Lung (tissue), 12 donors: ENCODE data around the gene MSI1. TPM values are rescaled to one million over a fixed set of nuclear protein-coding genes. Genes with fewer than 3 reads are reported as not detected.

Experiments
- ATAC-seq: fragments of 200-7000 bp; cut with Tn5 transposase; one replicate; pipeline ENCODE4 v1.9.1; 2020; ENCODE audit warnings: moderate number of reproducible peaks; ENCODE audit not compliant: insufficient read depth, low FRiP score
- DNase-seq, 3 donors: peaks; one replicate each; pipeline ENCODE4 v3.0.0-alpha.2; 2013 to 2017
- H3K27ac ChIP-seq, 2 donors: one replicate each; pipeline ENCODE4 v1.5.1; 2013; ENCODE audit warnings: mild to moderate bottlenecking in 2 of 2, moderate library complexity in 2 of 2, control low read depth in 1 of 2, inconsistent platforms in 1 of 2, low read depth in 1 of 2, low read length in 1 of 2
- H3K27me3 ChIP-seq, 3 donors: one replicate each; pipeline ENCODE4 v1.5.1; 2013; ENCODE audit warnings: low read length in 2 of 3; ENCODE audit not compliant: control insufficient read depth in 3 of 3, insufficient read depth in 3 of 3
- H3K36me3 ChIP-seq, 4 donors: one replicate each; pipeline ENCODE4 v1.5.1; 2013; ENCODE audit warnings: low read length in 4 of 4, mild to moderate bottlenecking in 1 of 4, moderate library complexity in 1 of 4; ENCODE audit not compliant: control insufficient read depth in 4 of 4, insufficient read depth in 4 of 4
- H3K4me1 ChIP-seq, 5 donors: one replicate each; pipeline ENCODE4 v1.5.1; 2013; ENCODE audit warnings: low read length in 5 of 5, mild to moderate bottlenecking in 2 of 5, moderate library complexity in 1 of 5; ENCODE audit not compliant: control insufficient read depth in 5 of 5, insufficient read depth in 5 of 5
- H3K4me3 ChIP-seq: one replicate; pipeline ENCODE4 v1.5.1; 2013; ENCODE audit warnings: mild to moderate bottlenecking, control low read depth, moderate library complexity
- H3K9ac ChIP-seq, 2 donors: one replicate each; pipeline ENCODE4 v1.5.1; 2013; ENCODE audit warnings: low read length in 2 of 2, control low read depth in 1 of 2; ENCODE audit not compliant: insufficient read depth in 1 of 2
- H3K9me3 ChIP-seq, 4 donors: one replicate each; pipeline ENCODE4 v1.5.1; 2013; ENCODE audit warnings: low read length in 3 of 4, mild to moderate bottlenecking in 1 of 4, moderate library complexity in 1 of 4; ENCODE audit not compliant: control insufficient read depth in 4 of 4, insufficient read depth in 3 of 4
- CTCF ChIP-seq: IDR thresholded peaks from 2 replicates; pipeline ENCODE4 v1.5.1; 2012; ENCODE audit warnings: mild to moderate bottlenecking; ENCODE audit errors: control extremely low read depth, extremely low read depth
- WGBS, 2 donors: extraction: QIAGEN DNeasy Blood & Tissue Kit; methylation state at CpG; one replicate each; pipeline ENCODE4 v1.1.7; 2013; 5-methylcytosine and 5-hydroxymethylcytosine counted together
- polyA plus RNA-seq, 2 donors: library from polyadenylated mRNA; stranded (reverse); fragments of 200-250 nt; gene quantifications; one replicate each; pipeline ENCODE4 v1.2.1, GENCODE V29; 2013
- total RNA-seq, 2 donors: library from RNA; depleted of rRNA in 1 of 2; stranded (reverse); fragments of >200 nt in 1 of 2; gene quantifications; one replicate each; pipeline ENCODE4 v1.2.1, GENCODE V29; 2014 to 2021
- donor health status: control.
- donor health status: control.
- donor health status: Bipolar disorder and iron deficiency.
- donor health status: healthy.
- donor health status: DM: yes; HTN: yes; CAD: no.

MSI1 gene
- total and polyA plus RNA-seq, 4 donors, result 0.18 to 3.5 (median 0.58) TPM

- no peak overlapping the region for H3K27ac ChIP-seq
- no peaks in the 10 kb centered on the region for H3K9me3 ChIP-seq
- H3K36me3 ChIP-seq, result peaks cover 0 to 7% (median 2%) of the 10 kb centered on the region in 4 donors
- no peak for DNase-seq
- TF ChIP-seq CTCF, result no peak
- H3K9ac ChIP-seq, result no peak overlapping the region
- H3K4me1 ChIP-seq, result peaks cover 3 to 24% (median 4%) of the 10 kb centered on the region in 5 donors
- no peak for ATAC-seq
- H3K4me3 ChIP-seq, result no peak overlapping the region
- H3K27me3 ChIP-seq, result no peaks in the 10 kb centered on the region
- 87 to 91% methylated on average over 9 of the region's 9 CpGs for WGBS, 2 donors
Observed at GRCh38 chr12:120363274-120363855, 5.6 kb downstream of the MSI1 start.

DNA sequence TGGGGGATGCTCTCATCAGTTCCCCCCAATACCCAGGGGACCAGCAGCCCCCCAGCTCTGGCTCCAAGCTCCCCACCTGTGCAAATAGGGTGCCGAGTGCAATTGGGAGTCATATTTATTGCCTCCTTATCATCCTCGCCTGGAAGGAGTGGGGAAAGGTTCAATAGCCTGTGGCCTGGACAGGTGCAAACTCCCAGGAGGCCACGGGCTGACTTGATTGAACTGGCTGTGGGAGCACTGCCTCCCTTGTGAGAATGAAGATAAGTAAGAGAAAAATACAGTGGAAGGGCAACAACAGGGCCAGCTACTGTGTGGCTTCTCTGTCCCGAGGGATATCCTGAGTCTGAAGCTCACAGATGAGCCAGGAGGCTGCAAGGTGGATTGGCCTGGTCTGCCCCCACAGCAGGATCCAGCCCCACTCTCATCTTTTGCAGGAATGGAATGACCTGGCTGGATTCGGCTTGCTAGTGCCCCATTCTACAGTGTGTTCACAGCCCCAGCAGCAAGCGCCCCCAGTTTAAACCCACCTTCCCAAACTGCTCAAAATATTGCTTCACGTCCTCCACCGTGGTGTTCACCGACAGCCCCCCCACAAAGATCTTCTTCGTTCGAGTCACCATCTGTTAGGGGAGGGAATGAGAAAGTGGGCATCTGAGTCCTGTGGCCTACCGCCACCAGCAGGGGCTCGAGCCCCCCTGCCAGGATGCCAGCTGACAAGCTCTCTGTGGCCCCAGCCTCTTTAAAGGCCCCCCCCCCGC lies 6.3 kb downstream of the MSI1 start:
- TF ChIP-seq CTCF, result no peak
- H3K9me3 ChIP-seq, result no peaks in the 10 kb centered on the region
- no peak for ATAC-seq
- H3K36me3 ChIP-seq, result peaks cover 0 to 13% (median 2%) of the 10 kb centered on the region in 4 donors
- H3K4me1 ChIP-seq, result peaks cover 3 to 22% (median 4%) of the 10 kb centered on the region in 5 donors
- peak overlapping the region; percentile 67 for H3K9ac ChIP-seq
- no peak overlapping the region for H3K27ac ChIP-seq
- DNase-seq, result no peak
- H3K27me3 ChIP-seq, result no peaks in the 10 kb centered on the region
- 89 to 90% methylated on average over 14 of the region's 14 CpGs for WGBS, 2 donors
- H3K4me3 ChIP-seq, result no peak overlapping the region

GRCh38 chr12:120361506-120362208 lies 7.3 kb downstream of the MSI1 start:
- Histone ChIP-seq H3K4me1 (peaks cover 0 to 17% (median 3%) of the 10 kb centered on the region in 5 donors), H3K9me3 (no peaks in the 10 kb centered on the region), H3K9ac (peak overlapping the region; percentile 67), H3K36me3 (peaks cover 0 to 14% (median 2%) of the 10 kb centered on the region in 4 donors), H3K4me3 (no peak overlapping the region), H3K27ac (no peak overlapping the region), H3K27me3 (no peaks in the 10 kb centered on the region)
- no peak for TF ChIP-seq CTCF
- DNase-seq (peak; percentile 93 to 95 (median 95)), ATAC-seq (no peak)
- 13 to 17% methylated on average over 48 to 56 of the region's 56 CpGs for WGBS, 2 donors
